Common myeloid progenitor, CD34-positive (primary cell): Measurements from ENCODE around the gene LRRC71.

Source experiments
- CTCF ChIA-PET: fragments of 350-600 bp; sonication (Branson Sonifier 250); formaldehyde crosslinking; loops from one replicate; lab custom pipeline; 2021; ENCODE audit warnings: antibody characterized with exemption; lab: Charles Lee
- POLR2A ChIA-PET: fragments of 350-600 bp; sonication (Branson Sonifier 250); formaldehyde crosslinking; loops from one replicate; lab custom pipeline; 2021; ENCODE audit warnings: antibody characterized with exemption; lab: Charles Lee
- DNase-seq, 3 donors: peaks; one replicate each; pipeline versions ENCODE4 v3.0.0 to v3.0.0-alpha.2; 2013
- H3K27ac ChIP-seq, 2 experiments: 1 replicate in 1 of 2; 2 replicates in 1 of 2; pipeline ENCODE4 v1.7.0; 2013; ENCODE audit warnings: inconsistent platforms in 2 of 2, low read length in 2 of 2, mild to moderate bottlenecking in 2 of 2, low read depth in 1 of 2, moderate library complexity in 1 of 2; ENCODE audit not compliant: severe bottlenecking in 2 of 2, insufficient read depth in 1 of 2, poor library complexity in 1 of 2
- H3K27me3 ChIP-seq, 5 experiments: replicated peaks in 2 of 5; 1 replicate in 3 of 5; 2 replicates in 2 of 5; pipeline versions ENCODE4 v1.6.1 to v1.7.0; 2013; ENCODE audit warnings: low read length in 4 of 5, mild to moderate bottlenecking in 2 of 5, moderate library complexity in 2 of 5, inconsistent platforms in 1 of 5; ENCODE audit not compliant: insufficient read depth in 5 of 5, control insufficient read depth in 4 of 5
- H3K36me3 ChIP-seq, 4 experiments: 1 replicate in 2 of 4; 2 replicates in 2 of 4; pipeline versions ENCODE4 v1.6.1 to v1.7.0; 2013; ENCODE audit warnings: low read length in 3 of 4, control low read depth in 1 of 4, mild to moderate bottlenecking in 1 of 4; ENCODE audit not compliant: control insufficient read depth in 4 of 4, insufficient read depth in 4 of 4
- H3K4me1 ChIP-seq, 4 experiments: 1 replicate in 3 of 4; 2 replicates in 1 of 4; pipeline versions ENCODE4 v1.6.1 to v1.7.1; 2013; ENCODE audit warnings: low read length in 3 of 4, mild to moderate bottlenecking in 3 of 4, control low read depth in 1 of 4, inconsistent platforms in 1 of 4, moderate library complexity in 1 of 4; ENCODE audit not compliant: control insufficient read depth in 4 of 4, insufficient read depth in 4 of 4; ENCODE audit errors: control extremely low read depth in 1 of 4
- H3K4me3 ChIP-seq, 7 experiments: 1 replicate in 4 of 7; 2 replicates in 3 of 7; pipeline versions ENCODE4 v1.5.1 to v1.7.0; 2013; ENCODE audit warnings: mild to moderate bottlenecking in 7 of 7, low read length in 6 of 7, moderate library complexity in 6 of 7, inconsistent platforms in 2 of 7, low read depth in 2 of 7, control low read depth in 1 of 7; ENCODE audit not compliant: insufficient read depth in 4 of 7, control insufficient read depth in 1 of 7; ENCODE audit errors: extremely low read depth in 1 of 7
- H3K9me3 ChIP-seq, 5 experiments: 1 replicate in 4 of 5; 2 replicates in 1 of 5; pipeline versions ENCODE4 v1.6.1 to v1.7.1; 2013; ENCODE audit warnings: low read length in 4 of 5, mild to moderate bottlenecking in 2 of 5, inconsistent platforms in 1 of 5, low read depth in 1 of 5, moderate library complexity in 1 of 5; ENCODE audit not compliant: control insufficient read depth in 4 of 5, insufficient read depth in 2 of 5; ENCODE audit errors: control extremely low read depth in 1 of 5
- WGBS: methylation state at CpG from one replicate; pipeline ENCODE4 v1.1.5; 2013; ENCODE audit not compliant: insufficient coverage; 5-methylcytosine and 5-hydroxymethylcytosine counted together

The LRRC71 gene

GRCh38 chr1:156943756-156944155, 23.3 kb downstream of the LRRC71 start:
- Histone ChIP-seq H3K36me3 (peaks cover 4 to 89% (median 56%) of the 10 kb centered on the region in 4 experiments), H3K27me3 (no peaks in the 10 kb centered on the region), H3K9me3 (no peaks in the 10 kb centered on the region), H3K27ac (no peak overlapping the region), H3K4me3 (no peak overlapping the region), H3K4me1 (no peaks in the 10 kb centered on the region)
- DNase-seq: no peak
- WGBS: 100% methylated on average over 1 of the region's 3 CpGs
- ChIA-PET CTCF (no interaction called here), POLR2A (no interaction called here)

DNA sequence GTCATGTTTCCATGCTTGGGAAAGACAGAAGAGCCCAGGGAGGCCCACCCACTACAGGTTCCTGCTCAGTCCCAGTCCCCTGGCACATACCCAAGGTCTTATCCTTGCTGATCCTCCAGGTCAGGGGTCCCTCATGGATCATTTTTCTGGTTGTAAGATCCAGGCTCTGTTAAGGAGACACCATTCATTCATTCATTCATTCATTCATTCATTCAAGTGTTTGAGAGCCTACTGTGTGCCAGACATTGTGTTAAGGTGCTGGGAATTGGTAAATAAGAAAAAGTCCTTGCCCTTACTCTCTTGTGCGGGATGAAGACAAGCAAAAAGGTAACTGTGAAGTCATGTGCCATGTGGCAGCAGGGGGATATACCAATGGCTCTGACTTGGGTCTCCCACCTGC, 23.8 kb downstream of the LRRC71 start:
- H3K9me3 ChIP-seq: no peaks in the 10 kb centered on the region
- no peak overlapping the region for H3K4me3 ChIP-seq
- no peak for DNase-seq
- peaks cover 4 to 88% (median 52%) of the 10 kb centered on the region in 4 experiments for H3K36me3 ChIP-seq
- 100% methylated on average over 1 of the region's 1 CpG for WGBS
- no peaks in the 10 kb centered on the region for H3K27me3 ChIP-seq
- ChIA-PET CTCF (no interaction called here), POLR2A (no interaction called here)
- no peaks in the 10 kb centered on the region for H3K4me1 ChIP-seq
- H3K27ac ChIP-seq: no peak overlapping the region

- ChIA-PET CTCF (no interaction called here), POLR2A (no interaction called here)
- H3K36me3 ChIP-seq: peaks cover 4 to 86% (median 50%) of the 10 kb centered on the region in 4 experiments
- H3K9me3 ChIP-seq: no peaks in the 10 kb centered on the region
- H3K27ac ChIP-seq: no peak overlapping the region
- no peaks in the 10 kb centered on the region for H3K4me1 ChIP-seq
- WGBS: over 99% methylated on average over 8 of the region's 8 CpGs
- H3K27me3 ChIP-seq: no peaks in the 10 kb centered on the region
- no peak for DNase-seq
- no peak overlapping the region for H3K4me3 ChIP-seq
Measured at GRCh38 chr1:156944848-156945247, 24.4 kb downstream of the LRRC71 start.

GRCh38 chr1:156945881-156946661, 25.6 kb downstream of the LRRC71 start:
- WGBS: 94% methylated on average over 10 of the region's 11 CpGs
- no peak overlapping the region for H3K4me3 ChIP-seq
- CTCF ChIA-PET: interaction anchor here (1.1 kb wide), 1 partner anchor 12 kb away, joined by 3 read pairs; no protein-coding TSS in a partner anchor
- no peaks in the 10 kb centered on the region for H3K27me3 ChIP-seq
- H3K36me3 ChIP-seq: peaks cover 4 to 80% (median 46%) of the 10 kb centered on the region in 4 experiments
- POLR2A ChIA-PET: no interaction called here
- H3K27ac ChIP-seq: no peak overlapping the region
- no peak for DNase-seq
- H3K4me1 ChIP-seq: no peaks in the 10 kb centered on the region
- no peaks in the 10 kb centered on the region for H3K9me3 ChIP-seq

DNA sequence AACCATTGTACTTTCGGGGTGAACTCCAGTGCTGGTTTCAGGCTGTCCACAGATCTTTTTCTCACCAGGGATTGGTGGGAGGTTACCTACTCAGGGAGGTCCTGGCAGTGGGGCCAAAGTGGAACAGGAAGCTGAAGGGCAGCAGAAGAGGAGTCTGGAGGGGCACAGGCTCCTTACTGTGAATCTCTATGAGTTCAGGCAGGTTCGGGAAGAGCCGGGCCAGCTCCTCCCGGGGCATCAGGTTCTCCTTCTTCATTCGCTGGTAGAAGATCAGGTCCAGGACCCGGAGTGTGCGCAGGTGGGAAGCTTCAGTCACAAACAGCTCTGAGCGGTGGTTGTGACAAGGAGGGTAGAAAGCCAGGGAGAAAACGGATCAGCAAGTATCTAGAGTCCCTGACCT, 26.7 kb downstream of the LRRC71 start:
- Histone ChIP-seq H3K27ac (no peak overlapping the region), H3K4me1 (no peaks in the 10 kb centered on the region), H3K4me3 (no peak overlapping the region), H3K9me3 (no peaks in the 10 kb centered on the region), H3K36me3 (peaks cover 4 to 77% (median 43%) of the 10 kb centered on the region in 4 experiments), H3K27me3 (no peaks in the 10 kb centered on the region)
- WGBS: 98% methylated on average over 8 of the region's 9 CpGs
- ChIA-PET POLR2A (no interaction called here), CTCF (interaction anchor here (0.9 to 1.2 kb wide), 3 partner anchors 11 to 19 kb away, joined by 3 read pairs; no protein-coding TSS in a partner anchor)
- no peak for DNase-seq

DNA sequence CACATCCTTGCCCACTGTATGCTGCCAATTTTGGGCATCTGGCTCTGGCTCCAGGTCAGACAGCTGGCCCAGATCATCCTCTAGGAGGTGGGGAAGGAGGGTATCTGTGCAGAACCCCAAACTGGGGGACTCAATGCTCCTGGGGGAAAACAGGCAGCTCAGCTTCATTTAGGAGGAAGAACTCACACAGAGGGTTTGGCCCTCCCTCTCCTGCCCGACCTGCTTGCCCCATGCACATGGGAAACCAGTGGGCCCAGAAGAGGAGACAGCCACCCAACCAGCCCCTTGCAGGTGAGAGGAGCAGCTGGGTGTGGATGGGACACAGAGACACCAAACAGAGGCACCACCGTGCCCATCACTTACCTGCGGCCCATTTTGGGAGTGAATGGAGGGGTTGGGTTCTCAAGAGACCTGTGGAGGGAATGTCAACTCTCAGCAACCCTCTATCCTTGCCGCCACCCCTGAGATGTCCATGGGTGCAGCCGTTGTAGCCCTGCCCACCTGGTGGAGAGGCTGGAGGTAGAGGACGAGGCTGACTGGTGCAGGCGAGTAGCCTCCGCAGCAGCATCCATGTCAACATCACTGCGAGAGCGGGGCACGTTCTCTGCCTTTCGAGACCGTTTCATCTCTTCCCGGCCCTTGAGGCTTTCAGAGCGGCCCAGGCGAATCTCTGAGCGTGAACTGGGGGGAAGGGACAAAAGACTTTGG, 27.5 kb downstream of the LRRC71 start:
- peaks cover 4 to 77% (median 41%) of the 10 kb centered on the region in 4 experiments for H3K36me3 ChIP-seq
- 98% methylated on average over 14 of the region's 17 CpGs for WGBS
- H3K27ac ChIP-seq: no peak overlapping the region
- H3K27me3 ChIP-seq: no peaks in the 10 kb centered on the region
- DNase-seq: no peak
- no peak overlapping the region for H3K4me3 ChIP-seq
- ChIA-PET CTCF (interaction anchor here (0.7 to 1.2 kb wide), 4 partner anchors 10 to 20 kb away, joined by 3 to 4 read pairs (median 3); no protein-coding TSS in a partner anchor), POLR2A (no interaction called here)
- no peaks in the 10 kb centered on the region for H3K9me3 ChIP-seq
- H3K4me1 ChIP-seq: no peaks in the 10 kb centered on the region

DNA sequence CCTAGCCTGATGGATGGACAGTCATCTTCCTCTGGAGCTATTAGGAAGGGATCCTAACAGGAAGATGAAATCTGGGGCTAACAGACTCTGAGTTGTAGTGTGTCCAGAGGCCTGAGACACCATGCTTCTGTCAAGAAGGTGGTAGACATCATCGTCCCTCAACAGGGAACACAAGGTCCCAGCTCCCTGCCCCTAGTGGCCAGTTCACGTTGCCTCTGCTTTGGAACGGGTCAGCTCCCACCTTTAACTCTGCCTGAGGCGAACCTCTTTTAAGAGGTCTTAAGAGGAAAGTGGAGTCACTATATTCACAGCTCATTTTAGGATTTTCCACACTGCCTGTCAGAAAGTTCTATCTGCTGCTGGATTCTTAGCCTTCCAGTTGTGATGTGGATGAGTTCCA, 28.3 kb downstream of the LRRC71 start:
- no peaks in the 10 kb centered on the region for H3K27me3 ChIP-seq
- 89% methylated on average over 3 of the region's 4 CpGs for WGBS
- POLR2A ChIA-PET: no interaction called here
- no peak overlapping the region for H3K27ac ChIP-seq
- peaks cover 4 to 73% (median 38%) of the 10 kb centered on the region in 4 experiments for H3K36me3 ChIP-seq
- H3K9me3 ChIP-seq: no peaks in the 10 kb centered on the region
- H3K4me3 ChIP-seq: no peak overlapping the region
- no peak for DNase-seq
- CTCF ChIA-PET: interaction anchor here (0.7 to 1.3 kb wide), 5 partner anchors 9 to 102 kb away, joined by 3 to 4 read pairs (median 3); no protein-coding TSS in a partner anchor
- no peaks in the 10 kb centered on the region for H3K4me1 ChIP-seq
